Measurements from ENCODE around the gene TBC1D2.
"Not testable (repeated sequence)": the region's sequence is repeated elsewhere in the genome, so short reads cannot be mapped to it uniquely, and the experiment has no call there.

Gene TBC1D2

DNA sequence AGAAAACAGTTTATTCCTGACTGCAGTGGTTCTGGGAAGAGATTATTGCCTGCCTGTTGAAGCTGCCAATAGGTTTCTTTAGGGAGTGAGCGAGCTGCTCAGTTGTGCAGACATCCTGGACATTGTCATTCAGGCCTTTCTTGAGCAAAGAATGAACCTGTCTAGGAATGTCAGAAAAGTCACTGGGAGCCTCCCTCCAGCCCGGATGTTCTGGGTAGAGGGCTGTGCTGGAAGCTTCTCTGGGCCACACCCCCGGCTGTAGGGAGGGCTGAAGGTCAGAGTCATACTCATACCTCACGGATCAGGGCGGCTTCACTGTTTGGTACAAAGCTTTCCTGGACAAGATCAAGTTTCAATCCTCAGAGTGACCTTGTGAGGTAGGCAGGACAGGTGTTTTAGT lies 33.4 kb upstream of the TBC1D2 start:
- TF ChIP-seq, protein P1, sequence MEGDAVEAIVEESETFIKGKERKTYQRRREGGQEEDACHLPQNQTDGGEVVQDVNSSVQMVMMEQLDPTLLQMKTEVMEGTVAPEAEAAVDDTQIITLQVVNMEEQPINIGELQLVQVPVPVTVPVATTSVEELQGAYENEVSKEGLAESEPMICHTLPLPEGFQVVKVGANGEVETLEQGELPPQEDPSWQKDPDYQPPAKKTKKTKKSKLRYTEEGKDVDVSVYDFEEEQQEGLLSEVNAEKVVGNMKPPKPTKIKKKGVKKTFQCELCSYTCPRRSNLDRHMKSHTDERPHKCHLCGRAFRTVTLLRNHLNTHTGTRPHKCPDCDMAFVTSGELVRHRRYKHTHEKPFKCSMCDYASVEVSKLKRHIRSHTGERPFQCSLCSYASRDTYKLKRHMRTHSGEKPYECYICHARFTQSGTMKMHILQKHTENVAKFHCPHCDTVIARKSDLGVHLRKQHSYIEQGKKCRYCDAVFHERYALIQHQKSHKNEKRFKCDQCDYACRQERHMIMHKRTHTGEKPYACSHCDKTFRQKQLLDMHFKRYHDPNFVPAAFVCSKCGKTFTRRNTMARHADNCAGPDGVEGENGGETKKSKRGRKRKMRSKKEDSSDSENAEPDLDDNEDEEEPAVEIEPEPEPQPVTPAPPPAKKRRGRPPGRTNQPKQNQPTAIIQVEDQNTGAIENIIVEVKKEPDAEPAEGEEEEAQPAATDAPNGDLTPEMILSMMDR (IDR thresholded peaks at IDR 0.05; ENCODE audit: unreplicated experiment in 3 of 3), result no peak
- Mint-ChIP-seq H3K27ac (no peak overlapping the region), H3K4me3 (no peak overlapping the region), H3K4me1 (no peaks in the 10 kb centered on the region), H3K9me3 (no peaks in the 10 kb centered on the region), H3K27me3 (ENCODE audit: low read depth) (peaks cover 7% of the 10 kb centered on the region), H3K36me3 (ENCODE audit: low read depth) (no peaks in the 10 kb centered on the region)

DNA sequence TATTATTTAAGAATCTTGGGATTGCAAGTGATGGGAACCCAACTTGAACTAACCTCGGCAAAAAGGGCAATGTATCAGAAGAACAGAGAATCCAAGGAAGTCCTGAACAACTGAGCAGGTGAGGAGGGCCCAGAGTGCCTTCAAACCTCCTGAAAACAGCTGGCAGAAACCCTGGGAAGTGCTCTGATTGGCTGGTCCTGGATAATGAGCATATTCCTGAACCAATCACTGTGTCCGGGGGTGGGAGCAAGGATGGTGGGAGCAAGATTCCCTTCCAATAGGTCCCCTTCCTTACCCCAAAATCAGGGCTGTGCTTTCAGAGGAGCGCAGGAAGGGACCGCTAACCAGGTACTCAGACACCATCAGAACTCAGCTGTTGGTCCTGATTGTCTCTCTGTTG lies 31.9 kb upstream of the TBC1D2 start:
- H3K9me3 Mint-ChIP-seq, result no peaks in the 10 kb centered on the region
- H3K27ac Mint-ChIP-seq, result no peak overlapping the region
- no peak overlapping the region for H3K4me3 Mint-ChIP-seq
- no peaks in the 10 kb centered on the region for H3K4me1 Mint-ChIP-seq
- TF ChIP-seq, protein P1 (IDR thresholded peaks at IDR 0.05; ENCODE audit: unreplicated experiment in 3 of 3), result no peak
- H3K27me3 Mint-ChIP-seq (ENCODE audit: low read depth), result peaks cover 7% of the 10 kb centered on the region
- no peaks in the 10 kb centered on the region for H3K36me3 Mint-ChIP-seq (ENCODE audit: low read depth)

DNA sequence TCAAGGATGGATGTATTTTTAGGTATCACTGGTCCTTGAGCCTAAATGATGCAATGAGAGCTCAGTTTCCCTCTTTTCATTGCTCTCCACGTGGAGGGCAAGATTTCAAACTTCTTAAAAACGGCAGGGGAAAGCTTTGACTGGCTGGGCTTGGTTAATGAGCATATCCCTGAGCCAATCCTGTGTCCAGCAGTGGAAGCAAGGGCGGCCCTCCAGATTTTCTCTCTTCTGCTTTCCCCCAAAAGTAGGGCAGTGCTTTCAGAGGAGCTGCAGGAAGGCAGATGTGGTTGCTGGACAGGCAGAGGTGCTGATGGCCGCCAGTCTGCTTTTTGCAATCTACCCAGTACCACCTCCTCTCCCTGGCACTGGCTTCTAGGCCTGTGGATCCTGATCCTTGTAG lies 30.0 kb upstream of the TBC1D2 start:
- no peak overlapping the region for H3K4me3 Mint-ChIP-seq
- H3K27ac Mint-ChIP-seq, result no peak overlapping the region
- TF ChIP-seq, protein P1 (IDR thresholded peaks at IDR 0.05; ENCODE audit: unreplicated experiment in 3 of 3), result no peak

DNA sequence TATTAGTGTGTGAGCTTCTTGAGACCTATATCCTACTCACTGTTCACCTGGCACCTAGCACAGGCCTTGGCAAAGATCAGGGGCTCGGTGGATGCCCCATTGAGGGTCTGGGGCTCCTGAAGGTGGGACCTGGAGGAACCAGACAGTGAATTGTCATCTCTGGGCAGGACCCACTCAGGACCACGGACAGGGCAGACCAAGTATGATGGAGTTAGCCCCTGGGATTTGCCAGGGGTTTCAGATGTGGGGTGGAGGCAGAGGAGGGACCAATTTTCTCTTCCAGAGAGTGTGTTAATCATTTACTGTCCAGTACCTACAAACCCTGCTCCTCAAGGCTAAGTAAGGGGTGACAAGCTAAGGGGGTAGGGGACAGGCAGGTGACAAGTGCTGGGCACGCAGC lies 29.3 kb upstream of the TBC1D2 start:
- no peak overlapping the region for H3K27ac Mint-ChIP-seq
- peaks cover 25% of the 10 kb centered on the region for H3K27me3 Mint-ChIP-seq (ENCODE audit: low read depth)
- H3K4me3 Mint-ChIP-seq, result no peak overlapping the region
- no peaks in the 10 kb centered on the region for H3K36me3 Mint-ChIP-seq (ENCODE audit: low read depth)
- TF ChIP-seq, protein P1 (IDR thresholded peaks at IDR 0.05; ENCODE audit: unreplicated experiment in 3 of 3), result no peak
- no peaks in the 10 kb centered on the region for H3K4me1 Mint-ChIP-seq
- H3K9me3 Mint-ChIP-seq, result no peaks in the 10 kb centered on the region

More for the DNA sequence above, 30.0 kb upstream of the TBC1D2 start:
- H3K27me3 Mint-ChIP-seq (ENCODE audit: low read depth), result peaks cover 18% of the 10 kb centered on the region
- H3K4me1 Mint-ChIP-seq, result no peaks in the 10 kb centered on the region
- no peaks in the 10 kb centered on the region for H3K36me3 Mint-ChIP-seq (ENCODE audit: low read depth)
- no peaks in the 10 kb centered on the region for H3K9me3 Mint-ChIP-seq

DNA sequence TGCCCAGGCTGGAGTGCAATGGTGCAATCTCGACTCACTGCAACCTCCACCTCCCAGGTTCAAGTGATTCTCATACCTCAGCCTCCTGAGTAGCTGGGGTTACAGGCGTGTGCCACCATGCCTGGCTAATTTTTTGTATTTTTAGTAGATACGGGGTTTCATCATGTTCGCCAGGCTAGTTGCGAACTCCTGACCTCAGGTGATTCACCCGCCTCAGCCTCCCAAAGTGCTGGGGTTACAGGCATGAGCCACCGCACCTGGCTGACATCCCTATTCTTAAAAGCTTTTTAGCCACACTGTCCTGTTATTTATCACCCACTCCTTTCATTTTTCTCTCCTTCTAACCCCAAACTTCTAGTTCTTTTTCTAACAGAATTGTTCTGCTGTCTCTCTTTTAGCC lies 27.7 kb upstream of the TBC1D2 start:
- H3K4me1 Mint-ChIP-seq; H3K9me3 Mint-ChIP-seq; H3K36me3 Mint-ChIP-seq (ENCODE audit: low read depth); H3K27ac Mint-ChIP-seq; H3K4me3 Mint-ChIP-seq: not testable (repeated sequence)
- H3K27me3 Mint-ChIP-seq (ENCODE audit: low read depth), result peaks cover 27% of the 10 kb centered on the region

DNA sequence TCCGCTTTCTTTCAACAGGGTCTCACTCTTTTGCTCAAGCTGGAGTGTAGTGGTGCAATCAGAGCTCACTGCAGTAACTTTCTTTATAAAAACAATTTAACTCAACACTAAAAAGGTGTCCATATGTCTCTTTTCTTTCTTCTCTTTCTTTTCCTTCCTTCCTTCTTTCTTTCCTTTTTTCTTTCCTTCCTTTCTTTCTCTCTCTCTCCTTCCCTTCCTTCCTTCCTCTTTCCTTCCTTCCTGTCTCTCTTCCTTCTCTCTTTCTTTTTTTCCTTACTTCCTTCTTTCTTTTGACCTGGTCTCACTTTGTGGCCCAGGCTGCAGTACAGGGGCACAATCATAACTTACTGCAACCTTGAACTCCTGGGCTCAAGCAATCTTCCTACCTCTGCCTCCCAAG lies 25.8 kb upstream of the TBC1D2 start:
- no peak overlapping the region for H3K4me3 Mint-ChIP-seq
- no peak overlapping the region for H3K27ac Mint-ChIP-seq
- TF ChIP-seq, protein P1 (IDR thresholded peaks at IDR 0.05; ENCODE audit: unreplicated experiment in 3 of 3), result no peak
- H3K9me3 Mint-ChIP-seq, result no peaks in the 10 kb centered on the region
- H3K4me1 Mint-ChIP-seq, result no peaks in the 10 kb centered on the region
- no peaks in the 10 kb centered on the region for H3K36me3 Mint-ChIP-seq (ENCODE audit: low read depth)
- H3K27me3 Mint-ChIP-seq (ENCODE audit: low read depth), result peaks cover 27% of the 10 kb centered on the region

Measured in nephron (organoid).